AG10803 (cell line): Measurements from ENCODE around the gene SIGLEC1.

Source experiments
- DNase-seq: peaks from one replicate; pipeline ENCODE4 v3.0.0; 2010; ENCODE audit warnings: low read depth
- H3K4me3 ChIP-seq: 2 replicates; pipeline ENCODE4 v1.5.1; 2011; ENCODE audit warnings: mild to moderate bottlenecking, low read length, control low read depth
- TF ChIP-seq, protein P1 (sequence below): conservative IDR thresholded peaks from 2 replicates; pipeline ENCODE4 v1.5.1; 2011; ENCODE audit warnings: mild to moderate bottlenecking, low read length, control low read depth, inconsistent platforms

SIGLEC1 gene

DNA sequence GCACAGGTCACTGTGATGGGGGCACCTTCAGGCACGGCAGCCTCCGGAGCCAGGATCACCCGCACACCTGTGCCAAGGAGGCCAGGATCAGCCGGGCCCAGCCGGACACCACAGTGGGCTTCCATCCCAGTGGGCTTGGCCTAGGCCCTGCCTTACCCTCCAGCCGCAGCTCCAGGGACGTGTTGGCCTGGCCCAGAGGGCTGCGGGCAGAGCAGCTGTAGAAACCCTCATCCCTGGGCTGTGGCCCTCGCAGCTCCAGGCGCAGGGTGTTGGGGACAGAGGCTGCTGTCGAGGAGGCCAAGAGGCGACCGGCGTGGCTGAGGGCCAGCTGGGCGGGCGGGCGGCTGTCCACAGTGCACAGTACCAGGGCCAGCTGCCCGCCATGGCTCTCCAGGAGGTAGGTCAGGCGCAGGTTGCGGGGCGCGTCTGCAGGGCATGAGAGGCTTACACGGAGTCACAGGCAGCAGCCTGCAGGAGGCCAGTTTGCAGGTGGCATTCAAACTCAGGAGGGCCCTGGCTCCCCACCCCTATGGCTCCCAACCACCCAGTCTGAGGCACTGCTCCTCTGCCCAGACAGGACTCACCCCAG lies 19.6 kb downstream of the SIGLEC1 start:
- H3K4me3 ChIP-seq, result no peak overlapping the region
- no peak for DNase-seq
- TF ChIP-seq, protein P1, sequence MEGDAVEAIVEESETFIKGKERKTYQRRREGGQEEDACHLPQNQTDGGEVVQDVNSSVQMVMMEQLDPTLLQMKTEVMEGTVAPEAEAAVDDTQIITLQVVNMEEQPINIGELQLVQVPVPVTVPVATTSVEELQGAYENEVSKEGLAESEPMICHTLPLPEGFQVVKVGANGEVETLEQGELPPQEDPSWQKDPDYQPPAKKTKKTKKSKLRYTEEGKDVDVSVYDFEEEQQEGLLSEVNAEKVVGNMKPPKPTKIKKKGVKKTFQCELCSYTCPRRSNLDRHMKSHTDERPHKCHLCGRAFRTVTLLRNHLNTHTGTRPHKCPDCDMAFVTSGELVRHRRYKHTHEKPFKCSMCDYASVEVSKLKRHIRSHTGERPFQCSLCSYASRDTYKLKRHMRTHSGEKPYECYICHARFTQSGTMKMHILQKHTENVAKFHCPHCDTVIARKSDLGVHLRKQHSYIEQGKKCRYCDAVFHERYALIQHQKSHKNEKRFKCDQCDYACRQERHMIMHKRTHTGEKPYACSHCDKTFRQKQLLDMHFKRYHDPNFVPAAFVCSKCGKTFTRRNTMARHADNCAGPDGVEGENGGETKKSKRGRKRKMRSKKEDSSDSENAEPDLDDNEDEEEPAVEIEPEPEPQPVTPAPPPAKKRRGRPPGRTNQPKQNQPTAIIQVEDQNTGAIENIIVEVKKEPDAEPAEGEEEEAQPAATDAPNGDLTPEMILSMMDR, result no peak

DNA sequence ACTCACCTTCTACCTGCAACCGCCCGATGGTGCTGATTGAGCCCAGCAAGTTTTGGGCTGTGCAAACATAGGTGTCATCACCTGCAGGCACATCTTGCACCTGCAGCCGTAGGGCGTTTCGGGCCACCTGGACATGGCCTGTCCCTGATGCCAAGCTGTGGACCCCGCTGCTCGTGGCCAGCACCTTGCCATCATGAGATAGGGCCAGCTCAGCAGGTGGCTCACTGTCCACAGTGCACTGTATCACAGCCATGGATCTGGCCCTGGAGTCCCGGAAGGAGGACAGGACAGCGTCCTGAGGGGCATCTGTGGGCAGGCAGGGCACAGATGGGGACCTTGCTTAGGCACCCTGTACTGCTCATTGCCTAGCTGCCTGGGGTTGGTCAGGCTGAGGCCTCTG lies 20.5 kb downstream of the SIGLEC1 start:
- no peak for DNase-seq
- no peak overlapping the region for H3K4me3 ChIP-seq
- TF ChIP-seq, protein P1, result no peak

DNA sequence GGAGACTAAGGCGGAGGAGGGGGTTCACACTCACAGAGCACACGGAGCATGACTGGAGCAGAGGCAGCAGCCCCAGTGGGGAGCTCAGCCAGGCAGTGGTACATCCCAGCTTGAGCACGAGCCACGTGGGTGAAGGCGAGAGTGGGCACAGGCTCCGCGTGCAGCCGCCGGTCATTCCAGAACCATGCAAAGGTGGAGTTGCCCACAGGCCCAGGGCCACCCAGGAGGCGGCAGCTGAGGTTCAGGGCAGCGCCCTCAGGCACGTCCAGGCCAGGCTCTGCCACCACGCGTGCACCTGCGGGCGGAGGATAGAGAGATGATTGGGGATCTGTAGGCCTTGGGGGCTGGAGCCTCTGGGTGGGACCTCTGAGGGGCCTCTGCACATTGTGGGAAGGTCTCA lies 21.1 kb downstream of the SIGLEC1 start:
- TF ChIP-seq, protein P1, result no peak
- H3K4me3 ChIP-seq, result no peak overlapping the region
- no peak for DNase-seq

DNA sequence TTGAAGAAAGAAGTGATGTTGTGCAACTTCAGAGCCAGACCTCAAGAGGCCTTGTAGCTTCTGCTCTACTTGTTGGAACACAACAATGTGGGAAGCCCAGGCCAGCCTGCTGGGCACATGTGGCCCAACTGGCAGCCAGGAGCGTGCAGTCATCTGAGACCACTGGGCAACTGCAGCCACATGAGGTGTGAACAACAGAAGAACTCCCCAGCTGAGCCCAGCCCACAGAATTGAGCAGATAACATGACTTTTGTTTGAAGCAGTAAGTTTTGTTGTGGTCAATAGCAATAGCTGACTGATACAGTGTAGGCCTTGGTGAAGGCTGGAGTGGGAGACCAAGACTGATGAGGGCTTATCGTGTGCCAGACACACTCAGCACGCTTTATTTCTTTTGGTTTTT lies 22.0 kb downstream of the SIGLEC1 start:
- DNase-seq, result no peak
- TF ChIP-seq, protein P1, result no peak
- no peak overlapping the region for H3K4me3 ChIP-seq

DNA sequence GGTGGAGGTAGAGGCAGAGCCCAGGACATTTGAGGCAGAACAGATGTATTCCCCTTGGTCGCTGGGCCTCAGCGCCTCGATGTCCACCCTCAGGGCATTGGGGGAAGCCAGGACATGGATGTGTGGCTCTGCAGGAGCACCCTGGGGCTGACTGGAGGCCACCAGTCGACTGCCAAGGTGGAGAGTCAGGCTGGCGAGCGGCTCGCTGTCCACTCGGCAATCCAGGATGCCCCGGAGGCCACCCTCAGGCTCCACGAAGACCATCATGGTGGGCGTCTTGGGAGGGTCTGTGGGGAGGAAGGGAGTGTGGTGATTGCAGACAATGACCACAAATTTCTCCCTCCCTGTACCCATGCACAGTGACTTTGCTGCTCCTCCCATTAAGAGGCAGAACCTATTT lies 22.4 kb downstream of the SIGLEC1 start:
- no peak for DNase-seq
- no peak overlapping the region for H3K4me3 ChIP-seq
- TF ChIP-seq, protein P1, result no peak

DNA sequence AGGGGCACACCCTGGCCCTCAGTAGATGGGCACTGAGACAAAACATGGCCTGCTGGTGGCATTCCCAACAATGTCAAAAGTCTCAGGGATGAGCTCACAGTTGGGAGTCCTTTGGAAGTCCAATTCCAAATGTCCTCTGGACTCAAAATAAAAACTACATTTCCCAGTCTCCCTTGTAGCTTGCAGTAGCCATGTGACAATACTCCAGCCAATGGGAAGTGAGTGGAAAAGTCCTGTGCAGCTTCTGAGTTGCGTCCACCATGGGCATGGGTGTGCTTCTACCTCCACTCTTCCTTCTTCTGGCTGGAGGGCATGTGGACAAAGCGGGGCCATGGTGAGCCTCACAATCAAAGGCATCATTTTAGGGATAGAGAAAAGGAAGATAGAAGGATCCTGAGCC lies 24.7 kb downstream of the SIGLEC1 start:
- peak; percentile 79 for DNase-seq
- no peak overlapping the region for H3K4me3 ChIP-seq
- TF ChIP-seq, protein P1, result no peak

DNA sequence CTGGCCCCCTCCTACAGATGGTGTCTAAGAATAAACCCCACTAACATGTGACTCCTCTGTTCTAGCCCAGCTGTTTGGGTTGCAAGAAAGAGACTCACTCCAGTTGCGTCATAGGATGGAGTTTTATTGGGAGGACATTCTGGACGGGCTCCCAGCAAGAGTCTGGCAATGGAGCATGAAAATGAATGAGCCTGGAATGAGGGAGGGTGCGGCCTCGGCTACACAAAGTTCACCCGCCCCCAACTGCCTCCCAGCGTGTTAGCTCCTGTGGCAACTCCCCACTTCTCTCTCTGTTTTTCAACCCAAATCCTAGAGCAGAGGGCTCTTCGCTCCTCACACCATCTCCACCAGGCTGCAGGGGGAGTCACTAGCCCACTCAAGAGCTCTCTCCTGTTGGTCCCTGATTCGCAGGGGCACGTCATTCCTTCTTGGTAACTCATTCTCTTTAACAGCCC lies 25.5 kb downstream of the SIGLEC1 start:
- peak; percentile 95 for DNase-seq
- peak overlapping the region; percentile 30; the same call in 1 of the 2 replicates for H3K4me3 ChIP-seq
- TF ChIP-seq, protein P1, result peak; percentile 13; the same call in 1 of the 2 replicates
